Upper lobe of left lung (tissue), 6 donors: ENCODE data around the gene SLC22A12. TPM values are rescaled to one million over a fixed set of nuclear protein-coding genes. Genes with fewer than 3 reads are reported as not detected.
A peak's percentile ranks its signal among the peaks of the same experiment; 100 is the strongest.

Source experiments
- ATAC-seq, 2 donors: fragments of 200-7000 bp; cut with Tn5 transposase; one replicate each; pipeline ENCODE4 v1.9.1; 2022; ENCODE audit warnings: mild to moderate bottlenecking in 2 of 2, moderate library complexity in 2 of 2; ENCODE audit not compliant: low FRiP score in 2 of 2
- DNase-seq, 2 donors: peaks; one replicate each; pipeline ENCODE4 v3.0.0-alpha.2; 2019 to 2020
- H3K27ac ChIP-seq, 4 donors: fragments of 200-600 bp; sonication (generic); one replicate each; pipeline ENCODE4 v1.5.1; 2016 to 2019
- H3K27me3 ChIP-seq, 4 donors: fragments of 200-600 bp; sonication (generic); one replicate each; pipeline ENCODE4 v1.5.1; 2017 to 2019
- H3K36me3 ChIP-seq, 4 donors: fragments of 200-600 bp; sonication (generic); one replicate each; pipeline ENCODE4 v1.5.1; 2016 to 2019
- H3K4me1 ChIP-seq, 4 donors: fragments of 200-600 bp; sonication (generic); one replicate each; pipeline ENCODE4 v1.5.1; 2018 to 2019
- H3K4me3 ChIP-seq, 4 donors: fragments of 200-600 bp; sonication (generic); one replicate each; pipeline ENCODE4 v1.5.1; 2017 to 2019; ENCODE audit warnings: mild to moderate bottlenecking in 2 of 4, moderate library complexity in 1 of 4
- H3K9me3 ChIP-seq, 4 donors: fragments of 200-600 bp; sonication (generic); one replicate each; pipeline ENCODE4 v1.5.1; 2018 to 2019
- EP300 ChIP-seq, 4 donors: sonication (generic); formaldehyde crosslinking; IDR thresholded peaks; one replicate each; pipeline ENCODE4 v1.5.1; 2017; ENCODE audit warnings: antibody characterized with exemption in 4 of 4, control low read depth in 2 of 4
- POLR2A ChIP-seq, 4 donors: fragments of 450-650 bp; IDR thresholded peaks; one replicate each; pipeline ENCODE4 v1.5.1; 2016 to 2017; ENCODE audit warnings: antibody characterized with exemption in 4 of 4, mild to moderate bottlenecking in 2 of 4
- POLR2AphosphoS5 ChIP-seq, 2 donors: sonication (generic); formaldehyde crosslinking; IDR thresholded peaks; one replicate each; pipeline ENCODE4 v1.5.1; 2017; ENCODE audit warnings: antibody characterized with exemption in 2 of 2
- WGBS, 2 donors: methylation state at CpG; one replicate each; pipeline ENCODE4 v1.1.5; 2017 to 2018; 5-methylcytosine and 5-hydroxymethylcytosine counted together
- total RNA-seq, 6 donors: library from RNA; depleted of rRNA in 4 of 6; stranded (reverse); fragments of >200 nt in 4 of 6; gene quantifications; one replicate each; pipeline versions ENCODE4 v1.1.0 to v1.2.1, GENCODE V29; 2016 to 2021
- TF ChIP-seq, protein P1 (sequence below), 6 experiments: fragments of 450-650 bp in 4 of 6; fragments of 200-600 bp in 2 of 6; sonication (generic) in 2 of 6; IDR thresholded peaks; one replicate each; pipeline ENCODE4 v1.5.1; 2016 to 2019; ENCODE audit warnings: antibody characterized with exemption in 6 of 6
- donor health status: DM: no; HTN: no; CAD: no; lungs with moderate emphysema.
- donor health status: DM: no; HTN: yes; CAD: no; lungs with severe emphysema.

Gene SLC22A12
- total RNA-seq, 6 donors from 2014 or later, result not detected

- no peaks in the 10 kb centered on the region for H3K36me3 ChIP-seq
- H3K4me1 ChIP-seq, result peaks cover 0 to 6% (median 0%) of the 10 kb centered on the region in 4 donors
- H3K27ac ChIP-seq, result no peak overlapping the region
- no peak overlapping the region for H3K4me3 ChIP-seq
- TF ChIP-seq POLR2AphosphoS5 (IDR thresholded peaks at IDR 0.05), result peak in 1 of 2 donors; percentile 20
- TF ChIP-seq POLR2A (IDR thresholded peaks at IDR 0.05), result no peak
- no peak for TF ChIP-seq EP300 (IDR thresholded peaks at IDR 0.05)
- TF ChIP-seq, protein P1, sequence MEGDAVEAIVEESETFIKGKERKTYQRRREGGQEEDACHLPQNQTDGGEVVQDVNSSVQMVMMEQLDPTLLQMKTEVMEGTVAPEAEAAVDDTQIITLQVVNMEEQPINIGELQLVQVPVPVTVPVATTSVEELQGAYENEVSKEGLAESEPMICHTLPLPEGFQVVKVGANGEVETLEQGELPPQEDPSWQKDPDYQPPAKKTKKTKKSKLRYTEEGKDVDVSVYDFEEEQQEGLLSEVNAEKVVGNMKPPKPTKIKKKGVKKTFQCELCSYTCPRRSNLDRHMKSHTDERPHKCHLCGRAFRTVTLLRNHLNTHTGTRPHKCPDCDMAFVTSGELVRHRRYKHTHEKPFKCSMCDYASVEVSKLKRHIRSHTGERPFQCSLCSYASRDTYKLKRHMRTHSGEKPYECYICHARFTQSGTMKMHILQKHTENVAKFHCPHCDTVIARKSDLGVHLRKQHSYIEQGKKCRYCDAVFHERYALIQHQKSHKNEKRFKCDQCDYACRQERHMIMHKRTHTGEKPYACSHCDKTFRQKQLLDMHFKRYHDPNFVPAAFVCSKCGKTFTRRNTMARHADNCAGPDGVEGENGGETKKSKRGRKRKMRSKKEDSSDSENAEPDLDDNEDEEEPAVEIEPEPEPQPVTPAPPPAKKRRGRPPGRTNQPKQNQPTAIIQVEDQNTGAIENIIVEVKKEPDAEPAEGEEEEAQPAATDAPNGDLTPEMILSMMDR (IDR thresholded peaks at IDR 0.05), result no peak
- H3K27me3 ChIP-seq, result no peaks in the 10 kb centered on the region
- no peaks in the 10 kb centered on the region for H3K9me3 ChIP-seq
- DNase-seq, result peak in 1 of 2 donors; percentile 54
- 32 to 43% methylated on average over 18 of the region's 18 CpGs for WGBS, 2 donors
- peak in 1 of 2 donors; percentile 74 for ATAC-seq
These were observed 24.7 kb upstream of the SLC22A12 start for GRCh38 chr11:64566042-64566914.

DNA sequence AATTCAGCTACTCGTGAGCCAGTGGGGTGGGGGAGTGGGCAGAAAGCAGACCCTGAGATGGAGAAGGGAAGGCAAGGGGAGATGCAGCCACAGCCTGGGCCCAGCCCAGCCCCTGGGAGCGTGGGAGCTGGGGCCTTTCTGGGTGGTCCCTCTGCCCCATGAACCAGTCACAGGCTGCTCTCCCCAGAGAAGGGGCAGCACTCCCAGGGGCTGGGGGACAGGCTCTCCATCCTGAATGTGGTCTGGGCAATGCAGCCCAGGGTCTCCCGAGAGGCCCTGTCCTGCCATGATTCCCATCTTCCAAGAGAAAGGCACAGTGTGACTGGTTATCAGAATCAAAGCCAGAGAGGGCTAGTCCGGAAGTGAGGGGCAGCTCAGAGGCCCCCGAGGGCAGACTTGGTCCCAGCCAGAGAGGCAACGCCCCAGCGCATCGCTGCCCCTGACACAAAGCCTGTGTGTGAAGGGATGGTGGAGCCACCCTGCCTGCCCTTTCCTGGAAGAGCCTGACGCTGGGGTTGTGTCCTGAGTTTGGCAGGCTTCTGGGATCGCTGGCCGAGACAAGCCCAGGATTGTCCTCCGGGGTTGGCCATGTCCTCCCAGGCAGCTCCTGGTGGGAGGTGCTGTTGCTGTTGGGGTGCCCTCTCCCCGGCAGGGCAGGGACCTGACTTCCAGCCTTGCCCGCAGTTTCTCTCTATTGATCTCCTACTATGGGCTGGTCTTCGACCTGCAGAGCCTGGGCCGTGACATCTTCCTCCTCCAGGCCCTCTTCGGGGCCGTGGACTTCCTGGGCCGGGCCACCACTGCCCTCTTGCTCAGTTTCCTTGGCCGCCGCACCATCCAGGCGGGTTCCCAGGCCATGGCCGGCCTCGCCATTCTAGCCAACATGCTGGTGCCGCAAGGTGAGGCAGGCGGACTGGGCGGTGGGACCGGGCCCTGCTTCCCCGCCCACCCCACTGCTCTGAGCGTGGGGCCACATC is 23.8 kb upstream of the SLC22A12 start:
- DNase-seq (peak in 1 of 2 donors; percentile 81), ATAC-seq (no peak)
- WGBS, 2 donors, result 84 to 91% methylated on average over 16 to 28 of the region's 30 CpGs
- H3K27ac ChIP-seq, result no peak overlapping the region
- H3K4me1 ChIP-seq, result peaks cover 0 to 6% (median 0%) of the 10 kb centered on the region in 4 donors
- H3K27me3 ChIP-seq, result no peaks in the 10 kb centered on the region
- H3K4me3 ChIP-seq, result no peak overlapping the region
- no peaks in the 10 kb centered on the region for H3K9me3 ChIP-seq
- no peak for TF ChIP-seq EP300 (IDR thresholded peaks at IDR 0.05)
- TF ChIP-seq, protein P1 (IDR thresholded peaks at IDR 0.05), result no peak
- no peaks in the 10 kb centered on the region for H3K36me3 ChIP-seq

DNA sequence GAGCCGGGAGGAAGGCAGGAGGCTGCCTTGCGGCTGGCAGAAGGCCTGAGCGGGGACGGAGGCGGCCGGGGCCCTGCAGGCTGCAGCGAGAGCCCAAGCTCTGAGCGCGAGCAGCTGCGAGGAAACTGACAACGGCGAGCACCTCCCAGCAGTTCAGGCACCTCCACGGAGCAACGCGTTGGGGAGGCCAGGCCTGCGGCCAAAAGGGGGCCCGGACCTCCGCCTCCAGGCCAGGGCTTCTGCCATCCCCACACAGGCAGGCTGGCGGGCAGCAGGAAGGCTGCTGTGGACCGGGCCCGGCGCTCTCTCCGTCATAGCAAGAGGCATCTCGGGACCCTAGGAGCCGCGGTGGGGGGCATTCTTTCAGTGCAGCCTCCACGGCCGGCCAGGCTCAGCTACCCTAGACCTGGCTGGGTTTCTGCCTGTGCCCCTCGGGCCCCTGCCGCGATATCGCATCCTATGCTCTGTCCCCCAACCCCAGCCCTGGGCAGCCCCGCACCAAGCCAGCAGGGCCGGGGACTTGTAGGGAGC is 22.9 kb upstream of the SLC22A12 start:
- no peaks in the 10 kb centered on the region for H3K9me3 ChIP-seq
- DNase-seq (peak in 1 of 2 donors; percentile 77), ATAC-seq (no peak)
- TF ChIP-seq, protein P1 (IDR thresholded peaks at IDR 0.05), result no peak
- TF ChIP-seq EP300 (IDR thresholded peaks at IDR 0.05) (no peak), POLR2AphosphoS5 (IDR thresholded peaks at IDR 0.05) (no peak), POLR2A (IDR thresholded peaks at IDR 0.05) (no peak)
- peaks cover 0 to 6% (median 0%) of the 10 kb centered on the region in 4 donors for H3K4me1 ChIP-seq
- H3K27ac ChIP-seq, result no peak overlapping the region
- WGBS, 2 donors, result 82 to 94% methylated on average over 9 to 32 of the region's 34 CpGs
- H3K27me3 ChIP-seq, result no peaks in the 10 kb centered on the region
- H3K4me3 ChIP-seq, result no peak overlapping the region
- no peaks in the 10 kb centered on the region for H3K36me3 ChIP-seq

DNA sequence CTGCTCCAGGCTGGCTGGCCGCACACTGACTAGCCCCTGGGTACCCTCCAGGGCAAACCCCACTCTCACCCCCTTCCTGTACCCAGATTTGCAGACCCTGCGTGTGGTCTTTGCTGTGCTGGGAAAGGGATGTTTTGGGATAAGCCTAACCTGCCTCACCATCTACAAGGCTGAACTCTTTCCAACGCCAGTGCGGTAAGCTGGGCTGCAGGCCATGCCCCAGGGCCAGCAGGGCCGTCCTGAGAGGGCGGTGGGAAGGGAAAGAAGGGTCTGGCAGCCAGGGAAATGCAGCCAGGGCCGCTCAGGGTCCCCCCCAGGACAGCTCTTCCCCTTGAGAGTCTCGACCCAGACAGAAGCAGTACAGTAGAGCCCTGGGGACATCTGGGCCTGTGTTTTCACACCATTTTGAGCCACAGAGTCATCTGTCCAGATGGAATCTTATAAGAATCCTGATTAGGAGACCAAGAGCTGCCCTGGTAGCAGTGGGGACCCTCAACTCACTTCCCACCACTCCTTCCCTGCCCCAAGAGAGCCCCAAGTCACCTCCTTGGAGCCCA is 22.4 kb upstream of the SLC22A12 start:
- H3K27ac ChIP-seq, result no peak overlapping the region
- no peaks in the 10 kb centered on the region for H3K36me3 ChIP-seq
- DNase-seq (no peak), ATAC-seq (no peak)
- 82 to 98% methylated on average over 7 to 8 of the region's 8 CpGs for WGBS, 2 donors
- H3K4me1 ChIP-seq, result peaks cover 0 to 6% (median 0%) of the 10 kb centered on the region in 4 donors
- TF ChIP-seq POLR2A (IDR thresholded peaks at IDR 0.05) (no peak), EP300 (IDR thresholded peaks at IDR 0.05) (no peak), POLR2AphosphoS5 (IDR thresholded peaks at IDR 0.05) (no peak)
- TF ChIP-seq, protein P1 (IDR thresholded peaks at IDR 0.05), result no peak
- no peak overlapping the region for H3K4me3 ChIP-seq
- H3K9me3 ChIP-seq, result no peaks in the 10 kb centered on the region
- no peaks in the 10 kb centered on the region for H3K27me3 ChIP-seq
